ENCODE results near the gene CNGA3.

Gene CNGA3

DNA sequence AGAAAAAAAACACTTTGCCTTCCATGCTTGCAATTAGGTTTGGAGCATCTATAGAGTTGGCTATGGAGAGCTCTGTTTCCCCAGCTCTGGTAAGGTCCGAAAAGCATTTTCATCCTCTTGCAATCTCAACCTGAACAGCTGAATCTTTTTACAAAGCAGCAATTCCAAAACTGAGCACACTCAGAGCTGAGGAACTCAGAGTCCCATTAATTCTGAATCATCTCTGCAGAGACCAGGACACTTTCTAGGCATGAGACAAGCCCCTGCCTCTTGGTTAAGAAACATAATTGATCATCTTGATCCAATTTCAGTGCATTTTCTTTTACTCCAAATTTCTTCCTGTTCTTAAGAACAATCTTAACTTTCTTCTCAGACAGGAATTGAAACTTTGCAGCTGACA lies 4.2 kb downstream of the CNGA3 start:
- H3K27ac ChIP-seq (ENCODE audit: insufficient read depth, low read depth, low read length, poor library complexity, severe bottlenecking), result no peak overlapping the region
- no peaks in the 10 kb centered on the region for H3K9me3 ChIP-seq (ENCODE audit: control insufficient read depth, low read length)
- H3K4me3 ChIP-seq (ENCODE audit: insufficient read depth, low read depth, low read length), result no peak overlapping the region
- peaks cover 41% of the 10 kb centered on the region for H3K27me3 ChIP-seq (ENCODE audit: control insufficient read depth, insufficient read depth, low read length, poor library complexity, severe bottlenecking)
- no peaks in the 10 kb centered on the region for H3K36me3 ChIP-seq (ENCODE audit: control insufficient read depth, insufficient read depth, low read length)
- peaks cover 13% of the 10 kb centered on the region for H3K4me1 ChIP-seq (ENCODE audit: control insufficient read depth, insufficient read depth, low read length)
- 93% methylated on average over 1 of the region's 1 CpG for WGBS, 2 experiments

DNA sequence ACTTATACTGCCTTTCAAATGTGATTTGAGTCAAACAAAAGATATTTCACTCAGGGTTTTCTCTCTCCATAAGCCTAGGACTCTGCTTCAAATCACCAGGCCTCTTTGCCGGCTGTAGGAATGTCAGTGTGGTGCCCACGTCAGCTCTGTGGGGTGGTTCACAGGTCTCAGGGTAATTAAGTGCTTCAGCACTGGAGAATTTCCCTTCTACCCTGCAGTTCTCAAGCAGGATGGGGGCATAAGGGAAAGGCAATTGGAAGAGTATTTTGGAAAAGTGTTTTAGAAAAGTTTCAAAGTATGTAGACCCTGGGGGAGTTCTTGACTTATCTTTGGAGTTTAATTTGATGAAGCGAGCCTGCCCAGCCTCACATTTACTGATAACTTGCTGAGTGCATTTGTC lies 9.6 kb downstream of the CNGA3 start:
- no peaks in the 10 kb centered on the region for H3K36me3 ChIP-seq (ENCODE audit: control insufficient read depth, insufficient read depth, low read length)
- WGBS, 2 experiments, result 45% methylated on average over 3 of the region's 3 CpGs
- no peaks in the 10 kb centered on the region for H3K4me1 ChIP-seq (ENCODE audit: control insufficient read depth, insufficient read depth, low read length)
- no peak overlapping the region for H3K4me3 ChIP-seq (ENCODE audit: insufficient read depth, low read depth, low read length)
- H3K27ac ChIP-seq (ENCODE audit: insufficient read depth, low read depth, low read length, poor library complexity, severe bottlenecking), result no peak overlapping the region
- no peaks in the 10 kb centered on the region for H3K9me3 ChIP-seq (ENCODE audit: control insufficient read depth, low read length)
- no peaks in the 10 kb centered on the region for H3K27me3 ChIP-seq (ENCODE audit: control insufficient read depth, insufficient read depth, low read length, poor library complexity, severe bottlenecking)

DNA sequence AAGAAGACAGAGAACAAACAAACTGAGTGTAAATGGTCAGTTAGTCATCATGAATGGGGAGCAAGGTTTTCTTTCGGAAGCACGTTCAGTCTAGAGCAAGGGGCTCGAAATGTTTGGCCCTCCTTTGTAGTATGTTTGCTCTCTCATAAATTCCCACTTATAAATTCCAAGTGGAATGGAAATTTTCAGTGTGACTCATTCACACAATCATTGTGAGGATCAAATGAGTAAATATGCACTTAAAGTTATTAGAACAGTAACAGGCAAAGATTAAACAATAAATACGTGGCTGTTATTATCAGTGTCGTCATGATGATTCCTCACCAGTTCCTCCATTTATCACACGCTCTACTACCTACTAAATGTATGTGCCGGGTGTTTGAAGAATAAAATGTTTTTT lies 10.5 kb downstream of the CNGA3 start:
- H3K36me3 ChIP-seq (ENCODE audit: control insufficient read depth, insufficient read depth, low read length), result no peaks in the 10 kb centered on the region
- no peaks in the 10 kb centered on the region for H3K9me3 ChIP-seq (ENCODE audit: control insufficient read depth, low read length)
- no peak overlapping the region for H3K27ac ChIP-seq (ENCODE audit: insufficient read depth, low read depth, low read length, poor library complexity, severe bottlenecking)
- WGBS, 2 experiments, result 93 to 95% methylated on average over 5 of the region's 7 CpGs
- H3K4me1 ChIP-seq (ENCODE audit: control insufficient read depth, insufficient read depth, low read length), result no peaks in the 10 kb centered on the region
- no peaks in the 10 kb centered on the region for H3K27me3 ChIP-seq (ENCODE audit: control insufficient read depth, insufficient read depth, low read length, poor library complexity, severe bottlenecking)
- no peak overlapping the region for H3K4me3 ChIP-seq (ENCODE audit: insufficient read depth, low read depth, low read length)

DNA sequence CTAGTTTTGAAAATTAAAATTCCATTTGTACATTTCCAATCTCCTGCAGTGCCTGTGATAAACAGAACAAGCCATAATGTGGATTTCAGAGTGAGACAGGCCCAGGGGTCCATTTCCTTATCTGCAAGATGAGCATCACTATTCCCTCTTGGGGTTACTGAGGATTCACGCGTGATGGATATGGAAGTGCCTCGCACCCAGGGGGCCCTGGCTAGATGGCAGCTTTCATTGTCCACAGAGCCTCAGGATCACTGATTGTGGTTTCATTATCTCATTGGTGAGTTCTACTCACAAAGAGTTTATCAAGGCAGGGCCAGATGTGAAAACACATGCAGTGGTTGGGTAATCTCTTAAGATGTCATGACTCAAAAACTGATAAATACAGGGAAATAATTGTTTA lies 11.6 kb downstream of the CNGA3 start:
- no peaks in the 10 kb centered on the region for H3K9me3 ChIP-seq (ENCODE audit: control insufficient read depth, low read length)
- H3K36me3 ChIP-seq (ENCODE audit: control insufficient read depth, insufficient read depth, low read length), result no peaks in the 10 kb centered on the region
- H3K27me3 ChIP-seq (ENCODE audit: control insufficient read depth, insufficient read depth, low read length, poor library complexity, severe bottlenecking), result no peaks in the 10 kb centered on the region
- no peaks in the 10 kb centered on the region for H3K4me1 ChIP-seq (ENCODE audit: control insufficient read depth, insufficient read depth, low read length)
- 93 to 94% methylated on average over 3 of the region's 3 CpGs for WGBS, 2 experiments
- H3K4me3 ChIP-seq (ENCODE audit: insufficient read depth, low read depth, low read length), result no peak overlapping the region
- H3K27ac ChIP-seq (ENCODE audit: insufficient read depth, low read depth, low read length, poor library complexity, severe bottlenecking), result no peak overlapping the region

DNA sequence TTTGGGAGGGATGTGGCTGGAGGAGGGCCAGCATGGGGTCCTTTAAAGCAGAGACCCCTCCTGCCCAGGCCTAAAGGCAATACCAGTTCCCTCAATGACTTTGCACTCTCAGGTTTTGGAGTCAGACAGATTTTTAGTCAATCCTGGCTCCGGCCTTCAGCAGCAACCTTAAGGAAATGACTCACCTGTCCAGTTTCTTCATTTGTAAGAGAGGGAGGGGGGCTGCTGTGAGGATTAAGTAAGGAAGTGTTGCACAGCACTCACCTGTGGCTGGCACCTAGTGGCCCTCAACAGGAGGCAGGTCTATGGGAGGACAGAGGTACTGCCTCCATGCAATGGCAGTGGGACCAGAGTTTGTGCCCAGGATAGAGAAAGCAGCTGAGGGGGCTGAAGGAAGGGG lies 13.7 kb downstream of the CNGA3 start:
- Histone ChIP-seq H3K9me3 (ENCODE audit: control insufficient read depth, low read length) (no peaks in the 10 kb centered on the region), H3K27me3 (ENCODE audit: control insufficient read depth, insufficient read depth, low read length, poor library complexity, severe bottlenecking) (no peaks in the 10 kb centered on the region), H3K4me1 (ENCODE audit: control insufficient read depth, insufficient read depth, low read length) (no peaks in the 10 kb centered on the region), H3K36me3 (ENCODE audit: control insufficient read depth, insufficient read depth, low read length) (no peaks in the 10 kb centered on the region), H3K27ac (ENCODE audit: insufficient read depth, low read depth, low read length, poor library complexity, severe bottlenecking) (no peak overlapping the region), H3K4me3 (ENCODE audit: insufficient read depth, low read depth, low read length) (no peak overlapping the region)
- 89 to 94% methylated on average over 1 of the region's 1 CpG for WGBS, 2 experiments

DNA sequence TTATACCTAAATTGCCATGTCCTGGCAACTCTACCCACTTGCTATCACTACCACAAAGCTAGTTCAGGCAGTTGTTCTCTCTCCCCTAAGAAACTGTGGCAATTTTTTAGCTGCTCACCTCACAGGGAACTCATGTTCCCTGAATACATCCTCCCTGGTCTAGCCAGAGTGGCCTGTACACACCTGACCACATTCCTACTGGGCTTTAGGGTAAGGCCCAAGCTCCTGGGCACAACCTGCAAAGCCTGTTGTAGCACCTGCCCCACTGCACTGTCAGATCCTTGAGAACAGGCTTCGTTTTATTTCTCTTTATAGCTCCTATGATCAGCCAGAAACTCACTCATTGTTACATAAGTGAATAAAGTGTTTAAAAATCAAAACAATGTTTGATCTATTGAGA lies 21.5 kb downstream of the CNGA3 start:
- no peak overlapping the region for H3K4me3 ChIP-seq (ENCODE audit: insufficient read depth, low read depth, low read length)
- H3K27ac ChIP-seq (ENCODE audit: insufficient read depth, low read depth, low read length, poor library complexity, severe bottlenecking), result no peak overlapping the region
- 86 to 100% methylated on average over 1 of the region's 1 CpG for WGBS, 2 experiments
- H3K9me3 ChIP-seq (ENCODE audit: control insufficient read depth, low read length), result no peaks in the 10 kb centered on the region
- H3K27me3 ChIP-seq (ENCODE audit: control insufficient read depth, insufficient read depth, low read length, poor library complexity, severe bottlenecking), result no peaks in the 10 kb centered on the region
- H3K4me1 ChIP-seq (ENCODE audit: control insufficient read depth, insufficient read depth, low read length), result peaks cover 2% of the 10 kb centered on the region
- no peaks in the 10 kb centered on the region for H3K36me3 ChIP-seq (ENCODE audit: control insufficient read depth, insufficient read depth, low read length)

DNA sequence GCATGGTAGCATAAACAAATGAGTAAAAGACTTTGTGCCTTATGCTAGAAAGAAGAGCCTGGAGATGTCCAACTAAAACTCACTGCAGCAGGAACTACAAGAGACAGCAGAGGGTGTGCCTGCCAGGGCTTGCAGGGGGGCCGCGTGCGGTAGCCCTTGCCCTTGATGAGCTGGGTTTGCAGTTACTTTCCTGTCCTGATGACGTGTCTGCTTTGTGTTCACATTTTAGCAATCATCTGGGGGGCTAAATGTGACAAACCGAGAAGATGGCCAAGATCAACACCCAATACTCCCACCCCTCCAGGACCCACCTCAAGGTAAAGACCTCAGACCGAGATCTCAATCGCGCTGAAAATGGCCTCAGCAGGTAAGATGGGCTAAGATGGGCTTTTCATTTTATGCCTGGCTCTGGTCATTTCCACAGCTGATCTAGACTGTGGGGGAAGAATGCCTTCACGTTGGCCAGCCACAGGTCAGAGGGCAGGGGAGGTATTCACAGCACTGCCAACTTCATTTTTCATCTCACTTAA lies 23.5 kb downstream of the CNGA3 start:
- H3K4me3 ChIP-seq (ENCODE audit: insufficient read depth, low read depth, low read length), result no peak overlapping the region
- 91 to 95% methylated on average over 9 of the region's 9 CpGs for WGBS, 2 experiments
- peaks cover 4% of the 10 kb centered on the region for H3K4me1 ChIP-seq (ENCODE audit: control insufficient read depth, insufficient read depth, low read length)
- no peaks in the 10 kb centered on the region for H3K36me3 ChIP-seq (ENCODE audit: control insufficient read depth, insufficient read depth, low read length)
- no peaks in the 10 kb centered on the region for H3K9me3 ChIP-seq (ENCODE audit: control insufficient read depth, low read length)
- H3K27ac ChIP-seq (ENCODE audit: insufficient read depth, low read depth, low read length, poor library complexity, severe bottlenecking), result no peak overlapping the region
- no peaks in the 10 kb centered on the region for H3K27me3 ChIP-seq (ENCODE audit: control insufficient read depth, insufficient read depth, low read length, poor library complexity, severe bottlenecking)

DNA sequence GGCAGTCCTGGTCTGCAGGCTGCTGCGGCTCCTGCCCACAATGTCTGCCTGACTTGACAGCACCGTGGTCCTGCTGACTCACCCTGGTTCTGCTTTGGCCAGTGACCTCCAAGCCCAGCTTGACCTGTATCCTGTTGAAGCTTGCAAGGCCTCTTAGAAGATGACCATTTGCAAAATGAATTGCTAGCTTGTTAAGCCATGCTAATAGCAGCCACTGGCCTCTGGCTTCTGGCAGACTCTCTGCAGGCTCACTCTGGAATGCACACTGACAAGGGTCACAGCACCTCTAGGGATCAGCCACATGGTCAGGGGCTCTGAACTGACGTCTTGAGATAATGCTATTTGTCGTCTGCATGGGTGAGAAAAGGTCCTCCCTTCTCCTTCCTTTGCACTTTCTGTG lies 25.9 kb downstream of the CNGA3 start:
- Histone ChIP-seq H3K9me3 (ENCODE audit: control insufficient read depth, low read length) (no peaks in the 10 kb centered on the region), H3K36me3 (ENCODE audit: control insufficient read depth, insufficient read depth, low read length) (no peaks in the 10 kb centered on the region), H3K4me3 (ENCODE audit: insufficient read depth, low read depth, low read length) (no peak overlapping the region), H3K4me1 (ENCODE audit: control insufficient read depth, insufficient read depth, low read length) (peaks cover 15% of the 10 kb centered on the region), H3K27ac (ENCODE audit: insufficient read depth, low read depth, low read length, poor library complexity, severe bottlenecking) (no peak overlapping the region), H3K27me3 (ENCODE audit: control insufficient read depth, insufficient read depth, low read length, poor library complexity, severe bottlenecking) (no peaks in the 10 kb centered on the region)
- 76 to 89% methylated on average over 4 of the region's 4 CpGs for WGBS, 2 experiments

DNA sequence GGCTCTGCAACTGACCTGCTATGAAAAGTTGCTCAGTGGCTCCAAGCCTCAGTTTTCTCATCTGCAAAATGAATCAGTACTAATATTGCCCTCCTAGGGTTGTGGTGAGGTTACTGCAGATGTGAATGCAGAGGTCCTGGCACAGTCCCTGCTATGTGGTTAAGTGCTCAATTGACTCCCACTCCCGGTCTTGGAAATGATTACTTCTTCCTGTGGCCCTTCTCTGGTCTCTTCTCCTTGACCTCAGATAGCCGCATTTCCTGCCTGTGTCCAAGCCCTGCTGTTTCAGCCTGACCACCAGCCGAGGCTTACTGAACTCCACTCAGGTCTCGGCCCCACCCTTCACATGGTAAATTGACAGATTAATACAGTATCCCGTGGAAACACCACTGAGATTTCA lies 26.3 kb downstream of the CNGA3 start:
- H3K4me1 ChIP-seq (ENCODE audit: control insufficient read depth, insufficient read depth, low read length), result peaks cover 19% of the 10 kb centered on the region
- WGBS, 2 experiments, result 92 to 94% methylated on average over 5 of the region's 5 CpGs

DNA sequence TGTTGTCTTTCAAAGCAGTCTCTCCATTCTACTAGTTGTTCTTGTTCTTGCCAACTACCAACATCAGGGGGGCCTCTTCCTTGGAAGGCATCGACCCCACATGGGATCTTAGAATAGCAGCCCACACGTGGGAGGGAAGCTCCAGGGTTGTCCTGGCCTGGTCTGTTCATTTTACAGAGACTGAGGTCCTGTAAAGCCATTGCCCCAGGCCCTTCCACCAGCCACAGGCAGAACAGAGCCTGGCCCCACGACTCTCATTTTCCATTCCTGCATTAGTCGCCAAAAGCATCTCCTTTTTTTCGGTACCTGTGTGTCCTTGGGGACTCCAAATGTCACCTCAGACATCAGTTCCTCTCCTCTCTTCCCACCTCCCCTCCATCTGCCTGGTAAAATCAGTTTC lies 28.0 kb downstream of the CNGA3 start:
- H3K4me1 ChIP-seq (ENCODE audit: control insufficient read depth, insufficient read depth, low read length), result peaks cover 23% of the 10 kb centered on the region
- 85 to 86% methylated on average over 5 of the region's 5 CpGs for WGBS, 2 experiments
- H3K27me3 ChIP-seq (ENCODE audit: control insufficient read depth, insufficient read depth, low read length, poor library complexity, severe bottlenecking), result no peaks in the 10 kb centered on the region
- H3K36me3 ChIP-seq (ENCODE audit: control insufficient read depth, insufficient read depth, low read length), result no peaks in the 10 kb centered on the region
- no peak overlapping the region for H3K4me3 ChIP-seq (ENCODE audit: insufficient read depth, low read depth, low read length)
- no peaks in the 10 kb centered on the region for H3K9me3 ChIP-seq (ENCODE audit: control insufficient read depth, low read length)
- H3K27ac ChIP-seq (ENCODE audit: insufficient read depth, low read depth, low read length, poor library complexity, severe bottlenecking), result no peak overlapping the region

More for the DNA sequence above, 26.3 kb downstream of the CNGA3 start:
- H3K27ac ChIP-seq (ENCODE audit: insufficient read depth, low read depth, low read length, poor library complexity, severe bottlenecking), result no peak overlapping the region
- no peaks in the 10 kb centered on the region for H3K9me3 ChIP-seq (ENCODE audit: control insufficient read depth, low read length)
- H3K27me3 ChIP-seq (ENCODE audit: control insufficient read depth, insufficient read depth, low read length, poor library complexity, severe bottlenecking), result no peaks in the 10 kb centered on the region
- no peak overlapping the region for H3K4me3 ChIP-seq (ENCODE audit: insufficient read depth, low read depth, low read length)
- H3K36me3 ChIP-seq (ENCODE audit: control insufficient read depth, insufficient read depth, low read length), result no peaks in the 10 kb centered on the region

DNA sequence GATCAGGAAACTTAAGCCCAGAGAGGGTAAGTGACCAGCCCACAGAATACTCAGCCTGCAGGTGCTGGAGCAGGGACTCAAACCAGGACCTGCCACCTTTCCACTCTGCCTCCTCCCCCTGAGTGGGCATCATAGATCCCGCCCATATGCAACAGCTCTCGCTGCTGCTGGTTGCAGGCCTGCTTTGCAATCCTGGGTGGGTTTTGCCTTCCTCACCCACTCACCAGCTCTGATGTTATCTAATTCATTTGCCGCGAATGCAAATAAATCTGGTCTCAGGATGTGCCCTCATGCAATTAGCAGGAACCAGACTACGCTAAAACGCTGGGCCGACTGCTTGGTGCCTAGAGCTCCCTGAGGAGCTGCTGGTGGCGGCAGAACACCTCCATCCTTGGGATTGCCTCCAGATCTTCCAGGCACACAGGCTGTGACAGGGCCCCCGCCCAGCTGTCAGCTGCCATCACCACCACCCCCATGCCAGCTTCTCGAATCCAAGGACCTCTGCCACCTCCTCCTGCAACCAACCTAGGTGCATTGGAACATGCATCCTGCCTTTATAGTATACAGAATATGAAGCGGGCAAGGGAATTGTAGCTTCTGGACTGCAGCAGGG lies 28.8 kb downstream of the CNGA3 start:
- WGBS, 2 experiments, result 92 to 94% methylated on average over 11 of the region's 11 CpGs
- no peaks in the 10 kb centered on the region for H3K27me3 ChIP-seq (ENCODE audit: control insufficient read depth, insufficient read depth, low read length, poor library complexity, severe bottlenecking)
- no peak overlapping the region for H3K4me3 ChIP-seq (ENCODE audit: insufficient read depth, low read depth, low read length)
- H3K4me1 ChIP-seq (ENCODE audit: control insufficient read depth, insufficient read depth, low read length), result peaks cover 23% of the 10 kb centered on the region
- H3K27ac ChIP-seq (ENCODE audit: insufficient read depth, low read depth, low read length, poor library complexity, severe bottlenecking), result no peak overlapping the region
- H3K36me3 ChIP-seq (ENCODE audit: control insufficient read depth, insufficient read depth, low read length), result no peaks in the 10 kb centered on the region
- no peaks in the 10 kb centered on the region for H3K9me3 ChIP-seq (ENCODE audit: control insufficient read depth, low read length)
